HG02571 (cell line): ENCODE results near the gene RSPO3.
"Not testable (repeated sequence)": the region's sequence is repeated elsewhere in the genome, so short reads cannot be mapped to it uniquely, and the experiment has no call there.

Experiments
- ATAC-seq: cut with Tn5 transposase; IDR thresholded peaks from one replicate; pipeline ENCODE4 v1.9.1; 2021; ENCODE audit warnings: mild to moderate bottlenecking, moderate library complexity; ENCODE audit not compliant: unreplicated experiment

RSPO3 gene, protein sequence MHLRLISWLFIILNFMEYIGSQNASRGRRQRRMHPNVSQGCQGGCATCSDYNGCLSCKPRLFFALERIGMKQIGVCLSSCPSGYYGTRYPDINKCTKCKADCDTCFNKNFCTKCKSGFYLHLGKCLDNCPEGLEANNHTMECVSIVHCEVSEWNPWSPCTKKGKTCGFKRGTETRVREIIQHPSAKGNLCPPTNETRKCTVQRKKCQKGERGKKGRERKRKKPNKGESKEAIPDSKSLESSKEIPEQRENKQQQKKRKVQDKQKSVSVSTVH

DNA sequence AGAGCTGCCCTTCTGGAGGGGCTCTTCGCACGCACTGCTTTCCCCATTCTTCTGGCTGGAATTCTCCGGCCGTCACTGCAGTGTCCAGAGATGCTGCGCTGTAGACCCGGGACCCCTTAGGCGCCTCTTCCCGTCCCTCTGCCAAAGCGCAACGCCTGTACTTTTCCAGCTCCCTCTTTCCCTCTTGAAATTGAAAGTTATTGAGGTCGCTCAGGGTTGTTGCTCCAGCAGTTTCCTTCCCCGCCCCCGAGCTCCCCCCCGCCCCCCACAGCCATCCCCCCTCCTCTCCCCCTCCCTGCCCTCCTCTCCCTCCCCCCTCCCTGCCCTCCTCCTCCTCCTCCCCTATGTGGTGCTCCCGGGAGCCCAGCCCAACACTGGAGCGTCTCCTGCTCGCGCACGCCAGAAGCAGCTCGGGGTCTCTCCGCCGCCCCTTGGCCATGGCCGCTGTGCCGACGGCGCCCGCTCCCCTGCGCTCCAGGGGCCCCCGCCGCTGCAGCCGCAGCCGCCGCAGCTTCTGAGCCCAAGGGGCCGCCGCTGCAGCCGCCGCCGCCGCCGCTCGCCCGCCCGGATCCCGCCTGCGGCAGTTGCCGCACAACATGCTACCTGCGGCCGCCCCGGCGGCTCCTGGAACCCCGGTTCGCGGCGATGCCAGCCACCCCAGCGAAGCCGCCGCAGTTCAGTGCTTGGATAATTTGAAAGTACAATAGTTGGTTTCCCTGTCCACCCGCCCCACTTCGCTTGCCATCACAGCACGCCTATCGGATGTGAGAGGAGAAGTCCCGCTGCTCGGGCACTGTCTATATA, at the start of gene RSPO3:
TSS of gene RSPO3 (plus strand) at position 374 of the 804 bp plus-strand sequence. CDS start 522 bp downstream, outside the sequence.
- no peak for ATAC-seq

DNA sequence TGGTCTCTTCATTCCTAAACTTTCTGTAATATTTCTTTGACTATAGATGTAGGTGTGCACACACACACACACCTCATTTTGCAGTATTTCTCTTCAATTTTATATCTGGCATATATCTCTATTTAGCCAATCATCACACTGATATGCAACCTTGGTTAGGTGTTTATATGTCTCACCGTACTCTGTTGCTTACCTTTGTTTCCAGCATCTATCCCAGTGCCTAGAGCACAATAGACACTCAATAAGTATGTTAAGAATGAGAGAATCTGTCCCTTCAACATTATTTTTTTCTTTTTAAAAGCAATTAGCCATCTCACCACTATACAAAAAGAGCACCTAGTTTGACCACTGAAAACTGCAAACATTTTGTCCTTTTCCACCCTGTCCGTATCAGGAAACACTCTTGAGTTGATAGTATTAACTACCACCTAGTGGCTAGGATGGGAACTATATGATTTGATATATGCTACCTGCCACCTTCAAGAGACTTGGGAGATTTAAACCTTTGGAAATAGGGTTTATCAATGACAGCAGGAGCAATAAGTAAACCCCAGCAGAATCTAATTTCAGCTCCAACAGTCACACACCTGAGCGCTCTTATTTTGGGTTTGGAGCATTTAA, 48.7 kb upstream of the RSPO3 start:
- ATAC-seq: no peak

DNA sequence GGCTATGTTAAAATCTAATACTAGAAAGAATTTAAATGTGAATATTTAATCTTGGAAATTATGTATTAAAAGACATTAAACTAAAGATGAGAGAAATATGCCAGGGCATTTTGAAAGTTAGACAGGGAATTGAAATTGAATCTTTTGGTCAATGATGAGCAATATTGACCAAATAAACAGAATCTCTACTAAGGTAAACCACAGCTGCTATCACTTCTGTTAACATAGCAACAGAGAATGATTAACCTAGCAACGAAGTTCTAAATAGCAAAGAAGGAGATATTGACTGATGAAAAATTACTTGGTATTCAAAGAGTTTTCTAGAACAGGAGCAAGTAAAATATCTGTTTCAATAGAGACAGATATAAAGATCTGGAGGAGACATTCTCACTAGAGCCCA, 45.2 kb upstream of the RSPO3 start:
- no peak for ATAC-seq

DNA sequence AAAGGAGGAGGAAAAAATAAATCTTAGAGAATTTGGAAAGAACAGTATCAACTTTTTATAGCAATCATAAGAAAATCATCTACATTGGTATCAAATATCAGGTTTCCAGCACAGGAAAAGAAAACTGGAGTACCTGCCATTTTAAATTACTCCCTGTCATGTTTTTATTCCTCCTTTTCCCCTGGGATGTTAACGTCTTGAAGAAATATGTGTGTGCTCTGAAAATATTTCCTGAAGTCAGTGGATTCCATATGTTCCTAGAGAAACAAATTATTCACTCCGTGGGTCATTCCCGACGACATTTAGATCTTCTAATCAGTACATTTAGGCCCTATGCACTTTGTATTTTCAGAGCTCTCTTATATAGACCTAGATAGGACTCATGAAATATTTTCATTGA, 42.0 kb upstream of the RSPO3 start:
- no peak for ATAC-seq

DNA sequence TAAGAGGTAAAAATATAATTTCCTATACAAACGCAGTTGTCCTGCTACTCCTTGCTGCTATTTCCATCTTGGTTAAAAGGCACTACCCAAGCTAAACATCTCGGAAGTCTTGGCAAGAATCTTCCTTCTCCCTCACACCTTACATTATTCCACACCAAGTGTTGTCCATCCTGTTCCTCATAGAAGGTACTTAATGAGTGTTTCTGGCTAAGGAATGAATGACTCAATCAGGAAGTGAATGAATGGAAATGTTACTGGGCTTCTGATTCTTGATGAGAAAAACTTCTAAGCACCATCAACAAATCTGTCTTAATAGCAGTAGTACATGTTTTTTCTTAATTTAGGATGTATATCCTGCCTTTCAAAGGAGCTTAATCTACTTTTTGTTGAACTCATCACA, 40.6 kb upstream of the RSPO3 start:
- ATAC-seq: no peak

DNA sequence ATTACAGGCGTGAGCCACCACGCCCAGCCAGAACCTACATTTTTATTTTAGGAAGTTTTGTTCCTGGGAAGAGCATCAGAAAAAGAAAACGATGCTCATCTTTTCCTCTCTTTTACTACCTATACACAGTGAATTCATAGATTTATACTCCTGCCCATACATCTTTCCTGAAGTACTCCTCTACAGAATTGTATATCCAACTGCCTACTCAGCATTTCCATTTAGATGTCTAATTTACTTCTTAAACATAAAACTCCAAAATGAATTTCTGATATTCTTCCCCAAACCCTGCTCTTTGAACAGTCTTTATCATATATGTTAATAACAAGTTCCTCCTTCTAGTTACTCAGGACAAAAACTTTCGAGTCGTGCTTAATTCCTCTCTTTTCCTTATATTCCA, 39.8 kb upstream of the RSPO3 start:
- no peak for ATAC-seq

DNA sequence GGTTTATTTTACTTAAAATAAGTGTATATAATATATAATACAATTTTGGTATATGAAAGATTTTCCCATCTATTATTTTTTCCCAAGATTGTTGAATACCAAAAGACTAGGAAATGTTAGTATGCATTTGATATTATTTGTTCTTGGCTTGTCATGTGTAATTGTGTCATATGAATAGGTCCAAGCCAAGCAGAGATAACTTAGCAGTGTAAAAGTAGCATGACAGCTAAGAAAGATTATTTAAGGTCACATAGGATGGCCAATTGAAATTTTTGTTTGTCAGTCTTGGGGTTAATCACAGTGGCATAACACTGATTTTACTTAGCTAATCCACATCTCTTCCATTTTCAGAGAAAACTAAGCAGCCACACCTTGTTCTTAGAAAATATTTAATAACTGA, 38.8 kb upstream of the RSPO3 start:
- no peak for ATAC-seq

DNA sequence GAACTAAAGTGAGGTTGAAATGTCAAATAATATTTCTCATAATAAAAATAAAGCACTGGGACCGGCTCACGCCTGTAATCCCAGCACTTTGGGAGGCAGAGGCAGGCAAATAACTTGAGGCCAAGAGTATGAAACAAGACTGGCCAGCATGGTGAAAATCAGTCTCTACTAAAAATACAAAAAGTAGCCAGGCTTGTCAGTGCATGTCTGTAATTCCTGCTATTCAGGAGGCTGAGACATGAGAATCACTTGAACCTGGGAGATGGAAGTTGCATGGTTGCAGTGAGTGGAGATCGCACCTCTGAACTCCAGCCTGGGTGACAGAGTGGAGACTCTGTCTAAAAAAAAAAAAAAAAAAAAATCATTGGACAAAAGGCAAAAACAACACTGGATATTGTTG, 38.4 kb upstream of the RSPO3 start:
- ATAC-seq: no peak

DNA sequence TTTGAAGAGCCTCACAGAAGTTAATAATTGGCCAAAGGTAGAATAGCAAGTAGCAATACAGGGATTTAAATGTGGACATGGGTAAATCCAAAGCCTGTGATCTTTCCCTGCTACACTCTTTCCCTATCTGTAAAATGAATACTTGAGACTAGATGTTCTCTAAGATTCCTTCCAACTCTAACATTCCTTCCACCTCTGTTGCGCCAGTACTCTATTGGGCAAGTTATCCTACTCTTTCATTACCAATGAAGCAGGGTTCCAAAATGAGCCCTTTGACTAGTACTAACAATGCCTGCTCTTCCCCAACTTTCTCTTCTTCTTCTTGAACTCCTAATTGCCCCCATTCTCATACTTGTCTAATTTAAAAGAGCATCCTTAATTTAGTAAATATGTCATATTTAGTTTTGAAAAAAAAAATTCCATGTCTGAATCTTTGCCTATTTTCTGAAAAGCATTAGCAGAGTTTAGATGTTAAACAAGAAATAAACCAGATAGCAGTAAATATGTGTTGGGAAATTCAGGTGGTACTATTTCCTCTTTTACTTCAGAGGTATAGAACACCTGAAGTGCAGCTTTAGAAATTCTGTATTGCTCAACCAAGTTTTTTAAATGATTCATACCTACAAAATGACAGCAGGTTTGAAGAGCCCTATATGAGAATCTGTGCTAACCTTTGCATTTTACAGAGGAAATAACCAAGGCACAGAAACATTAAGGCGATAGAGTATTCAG, 35.1 kb upstream of the RSPO3 start:
- no peak for ATAC-seq

DNA sequence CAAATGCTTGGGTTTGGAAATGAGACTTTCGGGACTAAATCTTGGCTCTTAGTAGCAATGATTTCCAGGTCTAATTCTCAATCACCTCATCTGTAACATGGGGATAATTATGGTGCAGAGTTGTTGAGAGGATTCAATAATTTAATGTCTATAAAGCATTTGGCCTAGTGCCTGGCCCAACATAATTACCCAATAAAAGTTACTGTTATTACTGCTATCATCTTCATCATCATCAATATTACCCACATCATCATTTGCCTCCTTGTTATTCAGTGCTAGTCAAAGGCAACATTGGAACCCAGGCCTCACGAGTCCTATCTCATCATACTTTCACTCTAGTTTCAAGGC, 34.5 kb upstream of the RSPO3 start:
- no peak for ATAC-seq

DNA sequence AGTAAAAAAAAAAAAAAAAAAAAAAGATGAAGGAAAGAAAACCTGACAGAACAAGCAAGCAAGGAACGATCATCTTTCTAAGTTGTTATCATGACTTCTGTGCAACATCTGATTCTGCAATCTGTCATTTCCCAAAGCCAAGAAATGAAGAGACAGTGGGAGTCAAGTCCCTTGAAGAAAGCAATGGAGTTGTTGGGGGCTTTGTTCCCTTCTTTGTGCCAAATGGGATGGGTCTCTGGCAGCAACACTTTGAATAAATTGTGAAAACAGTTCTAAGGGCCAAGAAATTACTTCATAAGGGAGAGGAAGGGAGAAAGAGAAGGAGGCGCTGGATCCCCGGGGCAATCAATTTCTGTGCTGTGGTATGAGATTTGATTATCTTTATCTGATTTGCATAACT, 33.3 kb upstream of the RSPO3 start:
- no peak for ATAC-seq

DNA sequence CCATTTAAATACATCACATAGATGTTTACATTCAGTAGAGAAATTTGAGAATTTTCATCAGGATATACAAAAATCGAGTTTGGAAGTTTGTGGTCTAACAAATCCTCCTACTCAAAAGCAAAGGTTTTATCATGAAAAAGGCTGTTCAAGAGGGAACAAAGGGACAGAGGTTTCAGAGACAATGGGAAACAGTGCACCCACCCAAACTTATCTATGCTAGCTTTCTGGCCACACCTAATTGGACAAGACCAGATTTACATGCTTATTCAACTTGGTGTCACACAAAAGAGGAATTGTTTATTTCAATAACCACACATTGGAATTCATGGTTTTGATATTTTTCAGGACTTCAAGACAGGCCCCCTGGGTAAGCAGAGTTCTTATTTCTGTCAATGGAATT, 28.4 kb upstream of the RSPO3 start:
- no peak for ATAC-seq

DNA sequence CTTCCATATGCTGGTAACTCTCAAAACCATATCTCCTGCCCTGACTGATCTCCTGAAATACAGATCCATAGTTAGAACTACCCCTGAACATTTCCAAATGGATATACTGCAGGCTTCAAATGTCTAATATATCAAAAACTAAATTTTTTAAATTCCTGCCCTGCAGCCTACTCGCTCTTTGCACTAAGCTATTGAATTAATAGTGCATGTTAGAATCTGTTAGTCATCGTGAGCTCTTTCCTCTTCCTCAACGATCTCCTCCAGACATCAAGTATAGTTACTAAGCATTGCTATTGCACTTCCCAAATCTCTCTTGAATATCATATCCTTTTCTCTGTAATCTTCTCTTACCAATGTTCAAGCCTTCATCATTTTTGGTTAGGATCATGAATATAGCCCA, 26.0 kb upstream of the RSPO3 start:
- ATAC-seq: no peak

DNA sequence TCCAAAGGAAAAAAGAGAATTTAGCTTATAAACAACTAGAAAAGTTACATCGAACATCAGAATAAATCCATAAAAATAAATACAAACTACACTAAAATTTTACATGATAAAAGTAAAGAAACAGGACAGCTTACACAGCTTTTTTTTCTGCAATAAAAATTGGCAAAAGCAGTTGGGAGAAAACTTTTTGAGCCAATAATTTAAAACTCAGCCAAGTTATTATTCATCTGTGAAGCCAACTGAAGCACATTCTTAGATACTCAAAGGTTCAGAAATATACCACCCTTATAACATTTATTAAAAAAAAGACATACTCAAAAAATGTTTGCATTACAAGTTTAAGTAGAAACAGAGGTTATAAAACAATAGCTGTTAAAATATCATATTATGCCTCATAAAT, 23.7 kb upstream of the RSPO3 start:
- ATAC-seq: no peak

DNA sequence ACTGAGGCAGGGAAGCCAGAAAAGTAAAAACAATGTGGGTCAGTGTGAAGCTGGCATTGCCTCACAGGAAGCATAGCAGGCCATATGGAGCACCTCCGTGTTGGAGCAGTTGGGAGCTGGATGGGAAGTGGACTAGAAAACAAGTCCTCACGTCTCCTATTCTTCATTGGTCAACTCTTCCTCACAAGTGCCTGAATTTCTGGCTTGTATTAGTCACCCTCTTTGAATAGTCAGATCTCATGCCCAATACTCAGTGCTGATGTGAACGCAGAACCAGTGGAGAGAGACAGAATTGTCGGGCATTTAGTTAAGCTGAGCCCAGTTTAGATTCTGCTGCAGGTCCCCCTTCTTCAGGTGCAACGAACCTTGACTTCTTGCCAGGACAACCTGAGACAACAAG, 22.3 kb upstream of the RSPO3 start:
- no peak for ATAC-seq

DNA sequence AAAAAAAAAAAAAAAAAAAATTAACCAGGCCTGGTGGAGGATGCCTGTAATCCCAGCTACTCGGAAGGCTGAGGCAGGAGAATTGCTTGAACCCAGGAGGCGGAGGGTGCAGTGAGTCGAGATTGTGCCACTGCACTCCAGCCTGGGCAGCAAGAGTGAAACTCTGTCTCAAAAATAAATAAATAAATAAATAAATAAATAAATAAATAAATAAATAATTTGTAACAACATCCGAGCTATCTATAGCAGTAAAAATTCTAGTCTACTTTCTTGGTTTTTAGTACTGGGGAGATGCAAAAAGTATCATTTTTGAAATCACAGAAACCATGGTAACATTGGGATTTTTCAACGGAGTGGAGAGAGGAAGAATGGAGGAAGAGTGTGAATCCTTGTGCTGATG, 21.0 kb upstream of the RSPO3 start:
- not testable (repeated sequence) for ATAC-seq

DNA sequence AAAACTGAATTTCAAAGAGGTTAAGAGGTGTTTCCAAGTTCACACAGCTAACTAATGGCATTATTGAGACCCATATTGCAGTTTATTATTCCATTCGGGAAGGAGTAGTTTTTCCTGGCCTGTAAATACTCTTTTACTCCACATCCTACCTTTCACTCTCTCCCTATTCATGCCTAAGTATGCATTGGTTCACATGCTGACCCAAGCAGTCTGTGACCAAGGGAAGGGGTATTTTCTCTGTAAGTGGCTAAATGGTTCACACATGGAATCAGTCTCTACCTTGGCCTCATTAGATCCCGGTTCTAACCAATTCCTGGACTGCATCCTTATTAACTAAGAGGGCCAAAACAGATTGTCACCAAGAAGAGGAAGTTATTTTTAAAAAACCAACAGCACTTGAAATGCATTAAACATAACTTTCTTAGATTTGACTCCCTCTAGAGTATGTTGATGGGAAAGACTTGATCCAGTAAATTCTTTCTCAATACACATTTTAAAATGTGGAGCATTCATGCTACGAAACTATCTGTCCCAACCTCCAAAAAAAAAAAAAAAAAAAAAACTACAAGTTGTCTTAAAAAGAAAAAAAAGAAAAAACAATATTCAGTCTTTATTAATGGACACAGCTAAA, 17.8 kb upstream of the RSPO3 start:
- no peak for ATAC-seq

DNA sequence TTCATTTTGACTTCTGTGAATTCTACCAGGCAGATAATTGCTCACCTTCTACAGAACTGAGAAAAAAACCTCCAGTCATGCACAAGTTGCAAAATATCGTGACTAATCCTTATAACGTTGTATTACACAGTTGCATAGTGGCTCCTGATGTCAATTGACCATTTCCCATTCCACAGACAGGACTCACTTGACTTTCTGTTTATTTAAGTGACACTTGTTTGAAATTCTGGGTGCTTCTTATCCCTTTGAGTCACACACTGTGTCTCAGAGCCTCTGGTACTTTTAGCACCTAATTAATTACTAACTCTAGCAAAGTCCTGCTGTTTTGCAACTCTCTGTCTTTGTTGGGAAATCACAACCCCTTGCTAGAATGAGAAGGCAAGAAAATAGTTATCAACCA, 16.2 kb upstream of the RSPO3 start:
- no peak for ATAC-seq

DNA sequence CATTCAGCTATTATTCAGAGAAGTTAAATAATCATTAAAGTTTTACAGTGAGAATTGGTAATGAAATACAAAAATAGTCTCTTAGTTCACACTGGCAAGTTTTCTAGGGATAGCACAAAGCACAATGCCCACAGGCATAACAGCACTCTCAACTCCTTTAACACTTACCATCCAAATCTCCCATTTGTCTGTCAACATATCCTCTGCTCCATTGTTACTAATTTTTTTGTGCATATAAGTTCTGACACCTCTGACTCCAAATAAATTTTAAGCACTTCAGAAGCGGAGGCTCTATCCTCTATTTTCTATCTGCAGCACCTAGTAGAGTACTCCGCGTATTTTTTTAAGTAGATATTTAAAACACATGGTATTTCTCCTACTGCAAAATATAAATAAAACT, 15.6 kb upstream of the RSPO3 start:
- no peak for ATAC-seq

DNA sequence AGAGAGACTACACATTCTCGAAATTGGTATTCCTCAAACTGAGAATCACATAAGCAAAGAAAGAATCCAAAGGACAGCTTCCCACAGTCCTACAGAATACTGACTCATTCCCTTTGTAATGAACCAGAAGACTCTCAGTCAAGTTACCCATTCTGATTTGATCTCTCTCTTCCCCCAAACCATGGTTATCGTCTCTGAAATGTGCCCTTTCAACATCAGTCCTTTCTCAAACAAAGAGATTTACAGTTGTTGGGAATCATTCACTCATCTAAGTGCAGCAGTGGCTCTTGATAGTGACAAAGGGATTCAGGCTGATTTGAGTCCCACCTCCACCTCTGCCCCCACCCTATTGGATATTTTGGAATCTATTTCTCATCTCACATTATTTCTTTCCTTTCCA, 15.0 kb upstream of the RSPO3 start:
- no peak for ATAC-seq

DNA sequence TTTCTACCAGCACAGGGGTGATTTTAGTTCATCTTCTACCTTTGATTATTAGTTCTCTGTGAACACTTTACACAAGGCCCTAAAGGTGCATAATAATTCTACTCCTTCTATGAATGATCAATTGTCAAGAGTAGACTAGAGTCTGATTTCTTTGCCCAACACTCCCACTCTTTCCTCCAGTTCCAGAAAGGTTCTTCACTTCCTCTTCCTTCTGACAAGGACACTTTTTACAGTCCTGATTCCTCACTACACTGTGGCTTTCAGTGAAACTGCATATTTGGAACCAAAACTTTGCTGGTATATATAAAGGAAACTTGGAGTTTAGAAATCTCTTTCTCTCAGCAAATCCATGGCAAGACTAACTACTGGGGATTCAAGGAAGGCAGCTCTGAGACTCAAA, 10.6 kb upstream of the RSPO3 start:
- no peak for ATAC-seq
